GM10266 (cell line): ENCODE data around the gene MPEG1.

Experiments used
- DNase-seq: peaks from one replicate; pipeline ENCODE4 v3.0.0; 2012; ENCODE audit errors: extremely low spot score
- TF ChIP-seq, protein P1 (sequence below): IDR thresholded peaks from 2 replicates; pipeline ENCODE4 v1.5.1; 2012; ENCODE audit warnings: mild to moderate bottlenecking, low read depth; ENCODE audit not compliant: control insufficient read depth, insufficient read depth; ENCODE audit errors: missing control alignments

MPEG1 gene

DNA sequence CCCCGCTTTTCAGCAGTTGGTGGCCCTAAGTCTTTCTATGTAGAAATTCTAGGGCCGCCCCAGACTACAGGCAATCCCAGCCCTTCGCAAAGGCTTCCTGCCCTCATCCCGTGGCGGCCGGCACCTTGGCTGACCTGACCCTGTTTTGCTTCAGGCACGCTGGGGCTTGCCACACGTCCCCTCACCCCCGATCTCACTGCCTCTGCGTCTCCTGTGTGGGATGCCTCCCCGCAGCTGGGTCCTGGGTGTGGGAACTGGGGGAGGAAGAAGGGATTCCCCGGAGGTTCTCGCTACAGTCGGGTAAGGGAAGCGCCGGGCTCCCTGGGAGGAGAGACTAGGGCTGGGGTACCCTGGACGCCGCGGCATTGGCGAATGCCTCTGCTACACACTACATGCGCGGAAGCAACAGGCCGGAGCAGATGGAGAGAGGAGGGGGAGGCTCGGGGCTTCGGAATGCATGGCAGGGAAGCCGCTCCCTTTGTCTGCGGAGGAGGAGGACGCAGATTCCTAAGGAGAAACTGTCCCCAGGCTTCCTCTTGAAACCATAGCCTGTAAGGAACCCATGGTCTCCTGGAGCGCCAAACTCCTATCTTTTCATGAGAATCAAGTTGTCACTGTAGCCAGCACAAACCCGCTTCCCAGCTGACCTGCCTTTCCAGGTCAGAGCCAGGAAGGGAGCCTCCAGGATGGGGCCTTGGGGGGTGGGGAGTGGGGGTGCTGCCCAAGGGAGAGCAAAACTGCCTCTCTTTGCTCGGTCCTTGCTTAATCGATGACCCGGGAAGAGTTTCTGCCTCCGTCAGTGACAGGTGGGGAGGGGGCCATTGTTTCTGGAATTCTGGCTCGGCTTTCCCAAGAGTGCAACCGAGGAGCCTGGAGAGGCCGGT, 39.4 kb downstream of the MPEG1 start:
- DNase-seq, result no peak
- TF ChIP-seq, protein P1, sequence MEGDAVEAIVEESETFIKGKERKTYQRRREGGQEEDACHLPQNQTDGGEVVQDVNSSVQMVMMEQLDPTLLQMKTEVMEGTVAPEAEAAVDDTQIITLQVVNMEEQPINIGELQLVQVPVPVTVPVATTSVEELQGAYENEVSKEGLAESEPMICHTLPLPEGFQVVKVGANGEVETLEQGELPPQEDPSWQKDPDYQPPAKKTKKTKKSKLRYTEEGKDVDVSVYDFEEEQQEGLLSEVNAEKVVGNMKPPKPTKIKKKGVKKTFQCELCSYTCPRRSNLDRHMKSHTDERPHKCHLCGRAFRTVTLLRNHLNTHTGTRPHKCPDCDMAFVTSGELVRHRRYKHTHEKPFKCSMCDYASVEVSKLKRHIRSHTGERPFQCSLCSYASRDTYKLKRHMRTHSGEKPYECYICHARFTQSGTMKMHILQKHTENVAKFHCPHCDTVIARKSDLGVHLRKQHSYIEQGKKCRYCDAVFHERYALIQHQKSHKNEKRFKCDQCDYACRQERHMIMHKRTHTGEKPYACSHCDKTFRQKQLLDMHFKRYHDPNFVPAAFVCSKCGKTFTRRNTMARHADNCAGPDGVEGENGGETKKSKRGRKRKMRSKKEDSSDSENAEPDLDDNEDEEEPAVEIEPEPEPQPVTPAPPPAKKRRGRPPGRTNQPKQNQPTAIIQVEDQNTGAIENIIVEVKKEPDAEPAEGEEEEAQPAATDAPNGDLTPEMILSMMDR, result no peak

DNA sequence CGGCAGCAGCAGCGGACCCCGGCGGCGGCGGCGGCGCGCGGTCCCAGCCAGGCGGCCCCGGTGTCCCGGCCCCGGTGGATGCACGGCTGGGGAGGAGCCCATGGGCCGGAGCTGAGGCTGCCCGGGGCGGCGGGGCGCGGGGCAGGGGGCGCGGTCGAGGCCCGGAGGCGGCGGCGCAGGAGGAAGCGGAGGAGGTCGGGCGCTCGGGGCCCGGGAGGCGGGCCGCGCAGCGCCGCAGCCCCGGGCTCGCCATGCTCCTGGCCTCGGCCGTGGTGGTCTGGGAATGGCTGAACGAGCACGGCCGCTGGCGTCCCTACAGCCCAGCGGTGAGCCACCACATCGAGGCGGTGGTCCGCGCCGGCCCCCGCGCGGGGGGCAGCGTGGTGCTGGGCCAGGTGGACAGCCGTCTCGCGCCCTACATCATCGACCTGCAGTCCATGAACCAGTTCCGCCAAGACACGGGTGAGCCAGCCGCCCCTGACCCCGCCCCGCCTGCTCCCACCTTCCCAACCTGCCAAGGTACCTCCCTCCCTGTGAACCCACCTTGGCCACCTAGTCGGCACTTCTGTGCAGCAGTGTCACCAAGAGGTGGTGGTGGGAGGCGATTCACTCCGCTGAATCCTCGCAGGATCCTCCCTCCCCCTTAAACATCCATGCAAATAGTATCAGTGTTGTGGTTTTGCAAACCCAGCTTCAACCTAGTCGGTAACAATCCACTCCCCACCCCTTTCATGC, 40.2 kb downstream of the MPEG1 start:
- TF ChIP-seq, protein P1, result no peak
- DNase-seq, result peak; percentile 72

DNA sequence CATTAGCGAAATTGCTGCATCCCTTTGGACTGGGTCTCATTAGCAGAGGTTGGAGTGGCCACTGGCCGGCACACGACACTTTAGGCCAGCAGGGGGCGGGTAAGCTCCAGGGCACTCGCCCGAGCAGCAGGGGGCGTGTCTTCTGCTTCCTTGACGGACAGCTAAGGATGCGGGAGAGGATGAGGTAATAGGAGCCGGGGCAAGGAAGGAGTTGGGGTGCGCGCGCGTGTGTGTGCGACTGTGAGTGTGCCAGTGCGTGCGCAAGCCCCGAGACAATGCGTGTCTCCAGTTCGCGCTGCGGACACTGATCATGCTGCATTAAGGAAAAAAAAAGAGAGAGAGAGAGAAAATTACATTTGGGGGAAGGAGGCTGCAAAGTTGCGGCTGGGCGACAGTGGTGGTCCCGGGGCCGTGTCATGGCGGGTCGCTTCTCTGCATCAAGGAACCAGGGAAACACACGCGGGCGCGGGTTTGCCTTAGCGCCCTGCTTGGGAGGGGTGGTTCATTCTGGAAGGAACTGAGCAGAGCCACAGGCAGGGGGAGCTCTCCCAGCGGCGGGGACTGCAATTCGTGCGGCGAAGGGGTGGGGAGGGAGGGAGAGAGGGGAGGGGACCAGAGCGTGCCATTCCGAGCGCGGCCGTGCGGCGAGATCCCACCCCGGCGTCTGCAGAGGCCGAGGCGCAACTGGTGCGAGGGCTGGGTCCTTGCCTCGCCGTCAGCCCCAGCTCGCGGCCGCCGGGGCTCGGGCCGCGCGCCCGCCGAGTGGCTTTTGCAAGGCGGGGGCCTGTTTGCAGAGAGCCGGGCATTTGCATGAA, 41.0 kb downstream of the MPEG1 start, which contains the start of gene DTX4:
Gene DTX4, plus strand, starts transcription at position 625 of the 815 bp plus-strand sequence. CDS start 464 bp downstream, outside the sequence.
- TF ChIP-seq, protein P1, result peak; percentile 99
- DNase-seq, result peak; percentile 86

DNA sequence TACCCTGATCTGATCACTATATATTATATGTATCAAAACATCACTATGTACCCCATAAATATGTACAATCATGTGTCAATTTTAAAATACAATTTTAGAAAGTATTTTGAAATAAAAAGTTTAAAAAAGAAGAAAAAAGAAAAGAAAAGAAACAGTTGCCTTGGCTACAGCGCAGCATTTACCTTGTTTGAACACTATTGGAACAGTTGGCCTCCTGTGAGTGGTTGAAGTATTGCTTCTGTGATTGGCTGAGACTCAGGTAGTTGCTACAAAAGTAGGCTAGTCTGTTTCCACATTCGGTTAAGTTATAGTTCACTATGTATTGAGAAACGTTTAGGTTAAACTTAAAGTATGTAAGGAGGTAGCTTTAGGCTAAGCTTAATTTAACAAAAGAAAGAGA, 48.7 kb downstream of the MPEG1 start:
- TF ChIP-seq, protein P1, result no peak
- DNase-seq, result no peak
